HG03280 (cell line): ENCODE results near the gene STK39.

Experiments
- ATAC-seq: cut with Tn5 transposase; IDR thresholded peaks from one replicate; pipeline ENCODE4 v1.9.1; 2021; ENCODE audit warnings: mild to moderate bottlenecking, moderate library complexity; ENCODE audit not compliant: unreplicated experiment

STK39 gene

DNA sequence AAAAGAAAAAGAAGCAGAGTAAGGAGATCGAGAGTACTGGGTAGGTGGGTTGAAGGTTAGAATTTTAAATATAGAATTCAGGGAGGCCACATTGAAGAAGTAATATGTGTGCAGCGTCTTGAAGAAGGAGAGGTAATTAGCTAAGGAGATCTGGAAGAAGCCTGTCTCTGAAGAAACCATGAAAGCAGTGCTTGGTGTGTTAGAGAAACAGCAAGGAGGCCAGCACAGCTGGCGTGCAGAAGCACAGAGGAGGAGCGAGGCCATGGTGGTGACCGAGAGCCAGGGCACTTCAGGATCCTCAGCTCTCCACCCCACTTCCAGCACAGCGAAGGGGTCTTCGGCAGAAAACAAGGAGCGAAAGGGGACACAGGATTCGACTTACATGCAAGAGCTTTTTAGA, 305.8 kb downstream of the STK39 start:
- no peak for ATAC-seq

- ATAC-seq = no peak
Measured at GRCh38 chr2:167940734-167941507, 306.5 kb downstream of the STK39 start.

GRCh38 chr2:167940346-167940725, 307.1 kb downstream of the STK39 start:
- ATAC-seq = no peak

GRCh38 chr2:167939514-167940345, 307.7 kb downstream of the STK39 start:
- no peak for ATAC-seq

DNA sequence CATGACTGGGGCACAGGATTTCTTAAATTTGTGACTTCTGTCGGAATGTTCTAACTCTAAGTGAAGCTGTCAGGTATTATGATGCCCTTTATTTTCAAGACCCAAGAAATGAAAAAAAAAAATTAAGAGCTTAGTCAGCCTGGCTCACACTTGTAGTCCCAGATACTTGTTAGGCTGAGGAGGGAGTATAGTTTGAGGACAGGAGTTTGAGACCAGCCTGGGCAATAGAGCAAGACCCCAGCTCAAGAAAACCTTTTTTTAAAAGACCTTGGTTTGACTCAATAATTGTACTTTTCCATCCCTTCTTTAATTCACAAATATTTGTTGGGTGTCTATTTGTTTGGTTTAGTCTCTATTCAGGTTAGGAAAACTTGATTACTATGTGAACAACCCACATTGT, 310.0 kb downstream of the STK39 start:
- no peak for ATAC-seq

- no peak for ATAC-seq
Measured at GRCh38 chr2:167935803-167936110, 311.6 kb downstream of the STK39 start.

DNA sequence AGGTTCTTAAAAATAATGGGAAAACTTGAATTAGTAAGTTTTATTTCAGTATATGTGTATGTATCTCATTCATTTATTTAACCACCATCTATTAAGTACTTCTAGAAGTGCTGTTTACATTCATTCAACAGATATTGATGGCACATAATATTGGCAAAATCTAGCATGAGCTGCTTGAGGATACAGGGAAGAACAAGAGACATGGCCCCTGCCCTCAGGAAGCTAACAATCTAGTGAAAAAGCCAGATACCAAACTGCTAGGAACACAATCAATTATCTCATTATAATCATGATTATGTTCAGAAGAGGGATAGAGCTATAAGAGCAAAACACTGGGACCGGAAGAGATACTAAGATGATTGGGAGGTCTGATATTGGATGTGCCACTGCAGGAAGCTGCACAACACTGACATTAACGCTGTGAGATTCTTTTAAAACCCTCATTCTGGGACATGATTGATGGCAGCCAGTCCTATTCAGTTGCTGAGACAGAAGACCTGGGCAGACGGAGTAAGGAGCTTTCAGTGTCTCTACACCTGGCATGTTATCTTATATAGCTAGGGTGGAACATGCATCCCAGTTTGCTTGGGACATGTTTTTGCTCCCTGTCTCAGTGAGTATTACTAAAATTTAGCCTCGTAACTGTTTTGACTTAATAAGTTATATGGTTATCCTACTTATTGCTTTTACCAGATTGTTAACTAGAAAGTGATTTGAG, 314.1 kb downstream of the STK39 start:
- no peak for ATAC-seq

GRCh38 chr2:167932123-167932693, 315.2 kb downstream of the STK39 start:
- ATAC-seq = no peak

DNA sequence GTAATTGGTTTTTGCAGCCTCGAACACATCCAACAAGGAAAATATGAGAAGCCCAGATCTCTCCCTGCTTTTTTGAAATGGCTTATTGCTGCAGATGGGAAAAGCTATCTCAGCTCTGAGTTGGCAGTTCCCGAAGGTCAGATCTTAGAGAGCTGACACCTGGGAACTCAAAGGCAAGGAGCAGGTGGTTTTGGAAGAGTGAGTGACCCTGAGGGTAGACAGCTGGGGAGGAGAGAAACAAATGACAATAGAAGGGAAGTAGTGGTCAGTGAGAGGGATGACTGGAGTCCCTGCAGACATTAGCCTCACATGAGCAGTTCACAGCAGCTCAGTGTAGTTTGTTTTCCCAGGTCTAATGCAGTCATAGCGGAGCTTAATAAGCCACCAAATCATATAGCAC, 317.9 kb downstream of the STK39 start:
- no peak for ATAC-seq

- ATAC-seq = no peak
Measured at GRCh38 chr2:167928434-167928833, 319.0 kb downstream of the STK39 start.

- no peak for ATAC-seq
Measured at GRCh38 chr2:167925758-167926157, 321.6 kb downstream of the STK39 start.

- no peak for ATAC-seq
Measured at GRCh38 chr2:167924556-167924955, 322.8 kb downstream of the STK39 start.

DNA sequence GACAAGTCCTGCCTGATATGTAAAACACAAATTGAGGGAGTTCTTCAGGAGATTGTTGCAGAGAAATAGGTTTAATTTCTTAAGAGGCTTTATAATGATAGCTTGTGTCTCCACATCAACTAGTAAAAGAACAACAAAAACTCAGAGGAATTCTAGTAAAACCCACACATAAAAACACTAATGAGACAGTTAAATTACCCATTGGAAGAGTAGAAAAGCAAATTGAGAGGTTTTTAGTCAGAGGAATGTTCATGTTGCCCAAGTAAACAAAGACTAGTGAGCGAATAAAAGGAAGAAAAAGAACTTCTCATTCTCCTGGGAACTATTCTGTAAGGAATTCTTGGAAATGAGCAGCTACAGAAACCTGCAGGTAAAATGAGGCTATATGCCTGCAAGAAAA, 330.6 kb downstream of the STK39 start:
- ATAC-seq = no peak

- no peak for ATAC-seq
Measured at GRCh38 chr2:167914969-167915368, 332.4 kb downstream of the STK39 start.

DNA sequence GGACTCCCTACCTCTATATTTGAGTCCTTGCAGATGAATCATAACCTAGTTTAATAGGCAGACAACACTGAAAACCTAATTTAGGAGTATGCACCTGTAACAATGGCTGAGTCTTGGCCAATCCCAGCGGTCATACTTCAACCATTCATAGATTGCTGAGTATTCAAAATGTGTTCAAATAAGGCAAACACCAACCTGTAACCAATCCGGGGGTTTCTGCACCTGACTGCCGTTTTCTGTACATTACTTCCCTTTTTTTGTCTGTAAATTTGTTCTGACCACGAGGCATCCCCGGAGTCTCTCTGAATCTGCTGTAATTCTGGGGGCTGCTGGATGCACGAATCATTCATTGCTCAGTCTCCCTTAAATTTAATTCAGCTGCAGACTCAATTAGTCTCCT, 338.6 kb downstream of the STK39 start:
- ATAC-seq = no peak

GRCh38 chr2:167905668-167906067, 341.7 kb downstream of the STK39 start:
- ATAC-seq = no peak
